HepG2 (cell line): ENCODE results near the gene GOLGA6L10. TPM values are rescaled to one million over a fixed set of nuclear protein-coding genes. Genes with fewer than 3 reads are reported as not detected.

Experiments
- ATAC-seq: fragments of 200-7000 bp; cut with Tn5 transposase; 3 replicates; pipeline ENCODE4 v1.9.1; 2020; ENCODE audit warnings: mild to moderate bottlenecking, moderate library complexity
- BruUV-seq: library from RNA; stranded (reverse); fragments of 400-500 nt; replicated peaks from 2 replicates; lab custom pipeline; 2021; lab: Mats Ljungman, UMichigan
- CTCF ChIA-PET: fragments of 300-600 bp; formaldehyde crosslinking; extraction: SDS; loops from one replicate; lab custom pipeline; 2021; ENCODE audit warnings: low total read pairs, inconsistent platforms, low intra/inter-chr PET ratio; lab: Yijun Ruan, JAX
- POLR2A ChIA-PET: fragments of 350-600 bp; sonication (Branson Sonifier 250); formaldehyde crosslinking; loops from one replicate; lab custom pipeline; 2020; ENCODE audit warnings: antibody characterized with exemption, inconsistent platforms; lab: Yijun Ruan, JAX
- DNase-seq: peaks from one replicate; pipeline ENCODE4 v3.0.0-alpha.2; 2015; ENCODE audit warnings: low spot score
- FAIRE-seq: peaks from 3 replicates; lab custom pipeline; 2011; peaks lifted over from hg19 to GRCh38; lab: Jason Lieb, UNC
- H2AFZ ChIP-seq: one replicate; pipeline ENCODE4 v1.6.1; 2011; ENCODE audit warnings: low read length, inconsistent platforms
- H3K27ac ChIP-seq: fragments of 300-600 bp; 3 replicates; pipeline ENCODE4 v1.8.0; 2011; ENCODE audit warnings: mixed run types, mild to moderate bottlenecking, mixed read lengths, low read length, inconsistent platforms; ENCODE audit not compliant: insufficient read depth; ENCODE audit errors: extremely low read length
- H3K27me3 ChIP-seq, 2 experiments: fragments of 200-600 bp in 1 of 2; 2 replicates in 1 of 2; 3 replicates in 1 of 2; pipeline versions ENCODE4 v1.6.0 to v1.8.0; 2011; ENCODE audit warnings: low read length in 2 of 2, mild to moderate bottlenecking in 2 of 2, moderate library complexity in 2 of 2, inconsistent platforms in 1 of 2; ENCODE audit not compliant: insufficient read depth in 2 of 2, control insufficient read depth in 1 of 2
- H3K36me3 ChIP-seq, 2 experiments: fragments of 200-600 bp in 1 of 2; replicated peaks in 1 of 2; 2 replicates in 1 of 2; 3 replicates in 1 of 2; pipeline versions ENCODE4 v1.5.1 to v1.8.0; 2011; ENCODE audit warnings: low read length in 2 of 2, inconsistent platforms in 1 of 2; ENCODE audit not compliant: insufficient read depth in 2 of 2, control insufficient read depth in 1 of 2
- H3K4me1 ChIP-seq: 2 replicates; pipeline ENCODE4 v1.5.1; 2012; ENCODE audit warnings: low read length, inconsistent platforms; ENCODE audit not compliant: insufficient read depth
- H3K4me2 ChIP-seq: 2 replicates; pipeline ENCODE4 v1.6.0; 2011; ENCODE audit warnings: low read depth, low read length, inconsistent platforms
- H3K4me3 ChIP-seq, 3 experiments: fragments of 200-600 bp in 1 of 3; sonication (generic), shearing (Covaris generic) in 1 of 3; replicated peaks in 1 of 3; 2 replicates each; pipeline ENCODE4 v1.5.1; 2011 to 2016; ENCODE audit warnings: low read length in 3 of 3, inconsistent platforms in 2 of 3, low read depth in 2 of 3, mild to moderate bottlenecking in 2 of 3, control low read depth in 1 of 3, mixed read lengths in 1 of 3; ENCODE audit not compliant: insufficient read depth in 1 of 3
- H3K79me2 ChIP-seq: one replicate; pipeline ENCODE4 v1.6.1; 2011; ENCODE audit warnings: low read length, inconsistent platforms; ENCODE audit not compliant: insufficient read depth
- H3K9ac ChIP-seq: 2 replicates; pipeline ENCODE4 v1.6.0; 2011; ENCODE audit warnings: mild to moderate bottlenecking, low read depth, low read length, inconsistent platforms; ENCODE audit not compliant: insufficient read depth
- H3K9me3 ChIP-seq: 2 replicates; pipeline ENCODE4 v1.5.1; 2012; ENCODE audit warnings: mild to moderate bottlenecking, low read length
- H4K20me1 ChIP-seq: 2 replicates; pipeline ENCODE4 v1.6.0; 2011; ENCODE audit warnings: inconsistent platforms, mild to moderate bottlenecking, low read length, moderate library complexity; ENCODE audit not compliant: insufficient read depth
- AHR ChIP-seq: IDR thresholded peaks from 2 replicates; pipeline ENCODE4 v1.6.1; 2018; ENCODE audit warnings: missing genetic modification reagents, missing compliant biosample characterization
- HNRNPK ChIP-seq: fragments of 200-400 bp; formaldehyde crosslinking; IDR thresholded peaks from 2 replicates; pipeline ENCODE4 v1.6.1; 2018; ENCODE audit warnings: low read length, low read depth, moderate library complexity, mild to moderate bottlenecking; ENCODE audit not compliant: poor library complexity, severe bottlenecking
- HOXD1 ChIP-seq: sonication (generic); formaldehyde crosslinking; IDR thresholded peaks from 2 replicates; pipeline ENCODE4 v1.5.0; 2020; ENCODE audit warnings: missing genetic modification reagents
- MTF1 ChIP-seq: sonication (generic); formaldehyde crosslinking; IDR thresholded peaks from 2 replicates; pipeline ENCODE4 v1.5.0; 2020; ENCODE audit warnings: missing genetic modification reagents
- RNF219 ChIP-seq: sonication (generic); formaldehyde crosslinking; IDR thresholded peaks from 2 replicates; pipeline ENCODE4 v1.5.0; 2020; ENCODE audit warnings: mild to moderate bottlenecking, missing genetic modification reagents
- SOX5 ChIP-seq: IDR thresholded peaks from 2 replicates; pipeline ENCODE4 v1.6.1; 2016; ENCODE audit warnings: borderline replicate concordance
- ZNF652 ChIP-seq: IDR thresholded peaks from 2 replicates; pipeline ENCODE4 v1.6.1; 2016; ENCODE audit warnings: low read depth, borderline replicate concordance
- WGBS: methylation state at CpG from one replicate; pipeline ENCODE4 v1.1.6; 2017; ENCODE audit warnings: low lambda C conversion rate; 5-methylcytosine and 5-hydroxymethylcytosine counted together
- in situ Hi-C: cut with HindIII; loops from 2 replicates; pipeline ENCODE4 v1.10.0; 2017; ENCODE audit warnings: low pct_unique_long_range_greater_than_20kb; ENCODE audit not compliant: extremely low pct_ligation_motif_present
- intact Hi-C: fragments of 100-400 bp; cut with micrococcal nuclease; formaldehyde crosslinking; loops from one replicate; pipeline ENCODE4 v1.10.0; 2022; ENCODE audit not compliant: unreplicated experiment
- polyA plus RNA-seq, 8 experiments: library from polyadenylated mRNA; depleted of rRNA in 3 of 8; stranded (reverse) in 7 of 8; unstranded in 1 of 8; fragments of >200 nt; fragmentation: Illumina TruSeq in 4 of 8; extraction: Trizol in 4 of 8; gene quantifications; 2 replicates each; pipeline versions ENCODE4 v1.2.1 to v1.2.3, GENCODE V29; 2011 to 2016; ENCODE audit warnings: low read depth in 4 of 8, missing spikeins in 1 of 8, mixed read lengths in 1 of 8; ENCODE audit not compliant: insufficient read depth in 1 of 8
- total RNA-seq, 5 experiments: library from RNA; depleted of rRNA; stranded (reverse); fragments of >200 nt; fragmentation: Illumina TruSeq; extraction: Trizol; gene quantifications; 2 replicates each; pipeline ENCODE4 v1.2.3, GENCODE V29; 2016; ENCODE audit warnings: low read depth in 1 of 5
- TF ChIP-seq, protein P1 (sequence below): IDR thresholded peaks from 2 replicates; pipeline ENCODE4 v1.6.1; 2016; ENCODE audit warnings: missing genetic modification reagents, missing compliant biosample characterization

Gene GOLGA6L10
- total and polyA plus RNA-seq, 2 of the 13 experiments (the other 11 are each of a cell fraction or from before 2014, with no cell fraction given): 1.5 to 2.5 TPM

DNA sequence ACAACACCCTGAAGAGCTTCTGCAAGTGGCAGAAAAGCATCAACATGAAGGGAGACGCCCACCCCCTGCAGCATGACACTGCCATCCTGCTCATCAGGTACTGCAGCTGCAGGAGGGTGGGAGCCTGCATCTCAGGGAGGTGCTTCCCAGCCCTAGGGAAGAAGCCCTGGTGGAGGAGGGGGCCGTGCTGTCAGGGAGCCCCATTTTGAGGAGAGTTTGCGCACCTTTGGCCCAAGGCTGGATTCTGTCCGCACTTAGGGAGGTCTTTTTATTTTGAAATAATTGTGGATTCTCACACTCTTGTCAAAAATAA lies 44.5 kb downstream of the GOLGA6L10 start:
- Histone ChIP-seq H3K36me3 (no peaks in the 10 kb centered on the region), H3K4me2 (no peak overlapping the region), H4K20me1 (no peaks in the 10 kb centered on the region), H2AFZ (no peak overlapping the region), H3K4me1 (no peaks in the 10 kb centered on the region), H3K79me2 (no peaks in the 10 kb centered on the region), H3K4me3 (no peak overlapping the region), H3K9ac (no peak overlapping the region), H3K9me3 (no peaks in the 10 kb centered on the region), H3K27ac (no peak overlapping the region), H3K27me3 (peaks cover 2 to 7% of the 10 kb centered on the region in 2 experiments; a peak in 2 of 5 replicates)
- ChIA-PET CTCF (no interaction called here), POLR2A (no interaction called here)
- no peak for FAIRE-seq
- no peak for DNase-seq
- in situ Hi-C loops (no loop called here), intact Hi-C loops (no loop called here)
- BruUV-seq: no TSS peak
- TF ChIP-seq AHR (CRISPR knock-in tag) (no peak), RNF219 (CRISPR knock-in tag) (no peak), SOX5 (CRISPR knock-in tag) (no peak), HOXD1 (no peak), HNRNPK (no peak), MTF1 (CRISPR knock-in tag) (no peak), ZNF652 (no peak)
- TF ChIP-seq, protein P1, sequence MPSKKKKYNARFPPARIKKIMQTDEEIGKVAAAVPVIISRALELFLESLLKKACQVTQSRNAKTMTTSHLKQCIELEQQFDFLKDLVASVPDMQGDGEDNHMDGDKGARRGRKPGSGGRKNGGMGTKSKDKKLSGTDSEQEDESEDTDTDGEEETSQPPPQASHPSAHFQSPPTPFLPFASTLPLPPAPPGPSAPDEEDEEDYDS (CRISPR knock-in tag): no peak
- ATAC-seq: no peak
- 83% methylated on average over 1 of the region's 4 CpGs for WGBS
